Mammary epithelial cell (primary cell): Measurements from ENCODE around the gene ABHD4.

Source experiments
- CTCF ChIP-seq, 2 donors: IDR thresholded peaks in 1 of 2; conservative IDR thresholded peaks in 1 of 2; 2 replicates each; pipeline ENCODE4 v1.5.1; 2011 to 2012; ENCODE audit warnings: inconsistent platforms in 2 of 2, low read length in 2 of 2, mild to moderate bottlenecking in 2 of 2, control low read depth in 1 of 2, low read depth in 1 of 2; ENCODE audit not compliant: insufficient read depth in 1 of 2; ENCODE audit errors: extremely low read depth in 1 of 2
- EZH2 ChIP-seq: IDR thresholded peaks from 2 replicates; pipeline ENCODE4 v1.6.1; 2012; ENCODE audit warnings: low read length, inconsistent platforms, borderline replicate concordance

- TF ChIP-seq EZH2 (no peak), CTCF (conservative IDR thresholded peaks at IDR 0.05 in 1 of 2, IDR thresholded peaks at IDR 0.05 in 1 of 2; ENCODE audit: extremely low read depth in 1 of 2, insufficient read depth in 1 of 2, low read depth in 1 of 2, low read length in 2 of 2) (no peak)
Observed at GRCh38 chr14:22549324-22549962, 48.7 kb upstream of the ABHD4 start.
